ENCODE data around the gene GBF1.
A peak's percentile ranks its signal among the peaks of the same experiment; 100 is the strongest.

The GBF1 gene

DNA sequence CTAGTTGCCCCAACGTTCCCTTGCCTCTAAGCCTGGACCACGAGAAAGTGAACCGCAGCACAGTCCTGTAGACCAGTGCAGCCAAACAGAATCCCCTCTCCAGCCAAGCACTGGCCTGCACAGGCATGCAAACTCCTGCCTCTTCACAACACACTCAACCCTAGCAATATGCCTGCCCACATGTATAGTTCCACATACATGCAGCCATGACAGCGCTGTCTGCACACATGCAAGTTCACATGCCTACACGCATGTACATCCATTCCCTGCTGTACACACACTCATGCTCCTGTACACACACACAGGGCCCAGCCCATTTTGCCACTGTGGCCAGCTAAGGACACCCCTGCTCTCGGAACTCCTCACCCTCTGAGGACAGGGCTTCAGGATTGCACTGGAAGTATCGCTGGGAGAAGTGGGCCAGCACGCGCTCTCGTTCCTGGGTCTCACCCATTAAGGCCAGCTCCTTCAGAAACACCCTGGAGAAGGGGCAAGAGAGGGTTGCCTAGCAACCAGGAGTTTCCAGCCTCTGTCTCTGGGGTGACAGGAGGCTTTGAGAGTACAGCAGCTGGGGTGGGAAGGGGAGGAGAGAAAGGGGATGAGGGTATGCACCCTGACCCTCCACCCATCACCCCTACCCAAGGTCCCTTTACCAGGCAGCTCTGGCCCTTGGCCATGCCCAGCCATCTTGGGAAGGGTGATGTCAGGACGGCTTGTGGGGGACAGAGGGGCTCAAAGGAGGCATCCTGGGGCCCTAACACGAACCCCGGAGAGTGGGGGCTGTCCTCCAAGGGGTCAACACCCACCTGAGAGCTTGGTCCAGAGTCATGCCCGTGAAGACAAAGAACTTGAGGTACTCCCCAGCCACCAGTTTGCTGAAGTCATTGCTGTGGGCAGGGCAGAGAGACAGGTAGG lies 166.3 kb downstream of the GBF1 start:
- no peak for DNase-seq

DNA sequence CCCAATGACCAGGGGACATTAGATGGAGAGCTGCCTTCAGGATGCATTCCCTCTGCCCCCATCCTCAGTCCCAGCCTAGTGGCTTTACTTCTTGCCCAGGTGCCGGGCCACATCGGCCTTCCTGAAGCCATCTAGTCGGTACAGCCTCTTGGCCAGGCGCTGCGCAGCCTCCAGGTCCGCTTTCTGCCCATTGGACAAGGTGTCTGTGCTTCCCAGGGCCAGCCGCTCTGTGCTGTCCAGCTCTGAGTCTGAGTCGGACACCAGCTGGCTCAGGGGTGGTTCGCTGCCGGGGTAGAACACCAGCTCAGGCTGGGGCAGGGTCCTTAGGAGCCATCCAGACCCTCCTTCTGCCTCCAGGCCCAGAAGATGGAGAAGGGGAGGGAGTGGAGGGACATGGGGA lies 167.0 kb downstream of the GBF1 start:
- DNase-seq: no peak

DNA sequence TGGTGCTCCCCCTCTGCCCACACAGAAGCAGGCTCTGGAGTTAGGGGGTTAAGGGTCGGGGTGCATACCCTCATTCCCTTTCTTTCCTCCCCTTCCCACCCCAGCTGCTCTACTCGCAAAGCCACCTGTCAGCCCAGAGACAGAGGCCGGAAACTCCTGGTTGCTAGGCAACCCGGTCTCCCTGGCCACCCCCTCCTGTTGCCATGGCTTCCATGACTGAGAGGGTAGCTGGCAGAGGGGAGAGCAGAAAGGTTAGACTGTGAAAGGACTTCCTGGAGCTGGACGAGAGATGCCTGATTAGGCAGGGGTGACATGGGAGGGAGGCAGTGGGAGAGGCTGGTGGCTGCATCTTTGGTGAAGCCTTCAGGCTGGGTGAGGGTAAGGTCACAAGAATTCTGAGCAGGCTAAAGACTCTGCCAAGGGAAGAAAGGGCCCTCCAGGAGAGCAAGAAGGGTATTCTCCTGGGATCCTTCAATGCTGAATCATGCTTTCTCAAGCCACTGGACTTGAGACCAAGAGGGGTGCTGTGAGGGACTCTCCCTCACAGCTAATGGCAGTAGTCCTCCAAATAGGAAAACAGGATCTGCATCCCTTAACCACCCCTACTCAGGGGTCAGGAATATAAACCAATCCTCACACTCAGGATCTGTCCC lies 167.8 kb downstream of the GBF1 start:
- peak; percentile 85 for DNase-seq

DNA sequence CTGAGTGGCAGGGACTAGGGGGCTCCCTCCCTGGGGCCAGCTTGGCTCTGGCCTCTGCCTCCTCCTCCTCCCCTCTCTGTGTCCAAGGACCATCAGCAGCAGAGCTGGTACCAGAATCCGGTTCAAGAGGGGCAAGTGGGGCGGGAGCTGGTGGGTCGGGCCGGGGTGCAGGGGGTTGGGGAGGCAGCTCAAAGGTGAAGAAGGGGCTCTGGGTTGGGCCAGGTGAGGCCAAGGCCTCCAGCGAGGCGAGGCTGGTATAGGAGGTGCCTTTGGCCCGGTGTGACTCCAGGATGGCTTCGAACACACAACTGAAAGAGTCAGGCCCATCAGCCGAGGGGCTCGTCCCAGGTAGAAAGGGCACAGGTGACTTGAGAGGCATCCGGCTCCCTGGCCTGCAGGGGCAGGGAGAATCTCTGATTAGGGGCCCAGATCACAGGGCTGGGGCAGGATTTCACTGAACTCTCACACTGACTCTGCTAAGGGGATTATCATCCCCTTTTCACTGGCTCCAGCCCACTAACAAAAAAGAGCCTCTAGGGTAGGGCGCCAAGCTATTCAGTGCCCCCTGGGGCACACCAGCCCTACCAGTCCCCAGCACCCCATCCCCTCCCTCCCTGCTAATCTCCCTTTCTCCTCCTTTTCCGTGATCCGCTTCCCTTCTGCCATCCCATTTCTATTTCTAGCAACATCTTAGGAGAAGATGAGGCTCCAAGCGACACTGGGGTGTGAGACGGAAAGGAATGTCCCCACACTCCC lies 168.7 kb downstream of the GBF1 start:
- no peak for DNase-seq

DNA sequence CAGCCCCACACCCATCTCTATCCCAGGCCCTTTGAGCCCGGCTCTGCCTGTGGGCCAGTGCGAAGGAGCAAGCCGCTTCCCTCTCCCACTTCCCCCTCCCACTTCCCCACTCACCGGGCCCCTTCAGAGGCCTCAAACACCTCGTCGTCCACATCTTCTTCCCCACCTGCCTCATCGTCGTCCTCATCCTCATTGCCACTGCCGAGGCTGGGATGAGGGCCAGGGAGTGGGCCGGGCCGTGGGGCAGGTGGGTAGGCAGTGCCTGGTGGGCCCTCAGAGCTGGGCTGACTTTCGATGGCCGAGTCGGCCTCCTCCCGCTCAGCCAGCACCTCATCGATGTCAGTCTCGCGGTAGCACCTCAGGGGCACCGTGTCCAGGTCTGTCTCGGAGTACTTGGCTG lies 169.4 kb downstream of the GBF1 start:
- DNase-seq: no peak

DNA sequence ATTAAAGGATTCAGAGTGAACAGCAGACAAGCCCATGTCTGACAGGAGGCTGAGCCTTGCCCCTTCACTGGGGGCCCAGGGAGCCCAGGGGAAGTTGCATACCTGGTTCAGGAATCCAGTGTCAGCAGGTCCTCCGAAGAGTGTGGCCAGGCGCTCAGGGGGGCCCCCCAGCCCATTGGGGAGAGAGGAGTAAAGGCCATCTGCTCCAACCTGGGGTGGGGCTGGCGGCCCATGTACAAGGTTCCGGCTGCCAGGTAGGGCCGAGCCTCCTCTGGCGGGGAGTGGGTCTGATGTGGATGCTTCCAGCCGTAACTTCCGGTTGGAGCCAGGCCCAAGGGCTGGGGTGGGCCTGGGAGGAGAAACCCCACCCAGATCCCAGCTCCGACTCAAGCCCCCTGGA lies 171.0 kb downstream of the GBF1 start:
- no peak for DNase-seq

DNA sequence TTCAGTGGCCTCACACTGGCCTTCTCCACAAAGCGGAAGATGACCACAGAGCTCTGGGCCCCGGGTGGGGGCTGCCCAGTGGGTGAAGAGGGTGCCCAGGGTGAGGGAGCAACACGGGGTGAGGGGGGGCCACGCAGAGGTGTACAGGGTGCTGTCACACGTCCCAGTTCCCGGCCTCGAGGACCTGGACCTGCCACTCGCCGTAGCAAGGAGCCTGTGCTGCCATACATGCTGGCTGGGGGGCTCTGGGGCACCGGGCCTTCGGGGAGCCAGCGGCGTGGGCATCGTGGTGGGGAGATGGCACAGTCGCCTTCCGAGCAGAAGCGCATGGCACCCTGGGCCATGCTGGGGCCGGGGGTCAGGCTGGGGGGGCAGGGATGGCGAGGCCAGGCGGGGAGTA lies 171.4 kb downstream of the GBF1 start:
- no peak for DNase-seq

DNA sequence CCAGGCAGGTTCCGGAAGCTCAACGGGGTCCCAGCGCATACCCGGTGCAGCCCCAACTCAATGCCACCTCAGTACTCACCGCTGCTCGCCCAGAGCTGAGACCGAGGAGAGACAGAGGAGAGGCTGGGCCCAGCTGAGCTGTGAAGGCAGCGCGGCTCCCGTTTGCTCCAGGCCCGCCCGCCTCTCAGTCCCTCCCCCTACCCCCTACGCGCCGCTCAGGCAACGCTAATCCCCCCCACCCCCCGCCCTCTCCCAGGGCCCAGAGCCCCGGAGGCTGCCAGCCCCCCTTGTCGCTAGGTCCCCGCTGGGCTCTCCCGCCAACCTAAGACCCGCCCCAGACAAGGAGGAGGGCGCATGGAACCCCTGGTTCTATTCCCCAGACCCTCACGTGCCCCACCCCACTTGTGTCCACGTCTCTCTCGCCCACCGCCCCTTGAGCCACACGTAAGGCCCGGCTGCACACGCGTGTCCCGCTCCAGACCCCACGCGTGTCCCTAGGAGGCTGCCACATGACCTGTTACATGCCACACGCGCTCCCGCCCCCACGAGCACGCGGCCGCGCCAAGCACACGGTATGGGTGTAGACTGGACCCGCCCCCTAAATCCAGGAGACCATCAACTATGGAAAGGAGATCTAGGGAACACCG lies 173.4 kb downstream of the GBF1 start, which contains the start of gene PSD:
Gene PSD, minus strand, starts transcription at position 164 of the 647 bp plus-strand sequence. CDS start 1,747 bp downstream, outside the sequence.
- peak; percentile 86 for DNase-seq

DNA sequence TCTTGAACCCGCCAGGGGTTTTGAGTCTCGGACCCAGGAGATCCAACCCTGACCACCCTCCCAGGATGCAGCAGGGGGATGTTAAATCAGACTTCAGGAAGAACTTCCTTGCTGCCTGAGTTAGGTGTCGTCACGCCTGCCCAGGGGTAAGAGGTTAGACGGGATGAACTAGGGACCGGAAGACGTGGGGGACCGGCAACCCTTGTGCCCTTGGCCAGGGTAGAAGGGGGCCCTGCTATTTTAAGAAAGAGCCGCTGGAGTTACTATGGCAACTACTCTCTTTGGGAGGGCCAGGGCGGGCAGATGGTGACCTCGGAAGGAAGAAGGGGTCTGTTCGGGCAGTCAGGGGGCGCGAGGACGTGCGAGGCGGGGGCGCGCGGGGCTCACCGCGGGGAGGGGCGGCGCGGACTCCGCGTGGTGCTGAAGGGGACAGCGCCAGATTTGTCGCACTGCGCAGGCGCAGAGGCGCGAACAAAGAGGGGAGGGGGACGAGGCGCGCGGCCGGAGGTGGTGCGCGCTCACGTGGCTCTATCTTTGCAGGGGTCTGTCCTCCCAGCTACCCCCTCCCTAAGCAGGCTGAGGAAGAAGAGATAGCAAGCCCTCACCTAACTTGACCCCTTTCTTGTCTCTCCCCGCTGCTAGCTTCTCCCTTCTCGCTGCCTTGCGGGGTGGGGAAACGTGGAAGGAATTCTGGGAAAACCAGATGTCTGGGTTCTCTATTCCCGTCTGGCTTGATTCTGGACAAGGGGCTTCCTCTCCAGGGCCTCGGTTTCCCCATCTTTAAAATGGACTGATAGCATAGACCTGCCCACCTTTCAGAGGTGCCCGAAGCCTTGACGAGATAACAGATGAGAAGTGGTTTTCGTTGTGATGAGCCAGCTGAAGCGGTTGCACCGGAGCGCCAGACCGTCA lies 174.2 kb downstream of the GBF1 start:
- peak; percentile 86 for DNase-seq

DNA sequence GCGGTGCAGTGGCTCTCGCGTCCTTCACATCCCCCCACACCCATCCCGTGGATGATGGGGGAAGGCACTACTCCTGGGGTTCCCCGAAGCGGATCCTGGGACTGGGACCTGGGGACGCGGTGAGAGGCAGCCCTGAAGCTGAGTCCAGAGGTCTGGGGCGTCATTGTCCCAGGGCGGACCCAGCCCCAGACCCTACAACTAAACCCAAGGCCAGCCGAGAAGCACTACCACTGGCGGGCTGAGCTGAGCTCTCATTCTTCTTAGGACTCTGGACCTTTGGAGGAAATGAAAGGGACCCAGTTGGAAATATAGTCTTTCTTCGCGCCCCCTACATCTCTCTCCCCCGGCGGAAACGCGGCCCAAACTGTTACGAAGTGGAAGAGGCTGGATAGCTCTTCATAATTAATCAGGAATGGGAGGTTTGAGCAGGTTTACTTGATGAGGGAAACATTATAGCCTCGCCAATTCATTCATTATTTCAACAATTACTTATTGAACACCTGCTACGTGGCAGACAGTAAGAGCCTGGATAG lies 174.9 kb downstream of the GBF1 start:
- DNase-seq: no peak

DNA sequence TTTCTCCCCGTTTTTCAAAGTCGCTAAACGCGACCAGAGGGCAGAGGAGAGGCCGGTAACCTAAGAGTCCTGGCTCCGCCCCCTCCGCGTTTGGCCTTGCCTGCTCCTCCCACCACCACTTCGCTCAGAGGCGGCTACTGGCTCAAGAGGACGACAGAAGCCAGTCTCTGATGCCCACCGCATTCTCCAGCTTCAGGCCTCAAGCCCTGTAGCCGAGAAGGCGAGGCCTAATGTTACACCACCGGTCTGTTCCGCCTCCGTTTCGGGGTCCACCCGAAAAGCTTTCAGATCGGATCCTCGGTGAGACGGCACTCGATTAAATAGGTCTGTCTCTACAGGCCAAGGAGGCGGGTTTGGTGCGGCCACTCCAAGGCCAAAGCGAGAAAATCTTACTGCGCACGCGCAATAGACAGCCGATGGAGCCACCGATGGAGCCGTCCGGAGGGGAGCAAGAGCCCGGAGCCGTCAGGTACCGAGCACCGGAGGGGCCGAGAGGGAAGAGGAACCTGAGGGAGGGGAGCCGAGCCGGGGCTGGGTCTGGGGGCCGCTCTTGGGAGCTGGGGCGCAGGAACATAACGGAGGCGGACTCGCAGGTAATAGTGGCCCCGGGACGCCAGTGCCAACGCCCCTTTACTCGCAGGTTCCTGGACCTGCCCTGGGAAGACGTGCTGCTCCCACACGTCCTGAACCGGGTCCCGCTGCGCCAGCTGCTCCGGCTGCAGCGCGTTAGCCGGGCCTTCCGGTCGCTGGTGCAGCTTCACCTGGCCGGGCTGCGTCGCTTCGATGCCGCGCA lies 175.6 kb downstream of the GBF1 start, which contains the start of gene FBXL15:
Gene FBXL15, plus strand, starts transcription at position 123 of the 793 bp plus-strand sequence. Its CDS starts 294 bp downstream, at position 417.
- peak; percentile 99 for DNase-seq

DNA sequence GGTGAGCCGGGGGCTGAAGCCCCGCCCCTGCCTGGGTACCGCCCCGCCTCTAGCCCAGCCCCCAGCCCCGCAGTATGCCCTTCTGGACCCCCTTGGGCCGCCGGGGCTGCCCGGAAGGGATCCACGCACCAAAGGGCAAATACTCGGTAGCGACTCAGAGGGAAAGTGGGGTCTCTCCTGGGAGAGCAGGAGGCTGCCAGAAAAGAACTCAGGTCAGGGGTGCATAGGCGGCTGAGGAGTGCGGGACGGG lies 176.1 kb downstream of the GBF1 start:
- DNase-seq: no peak

DNA sequence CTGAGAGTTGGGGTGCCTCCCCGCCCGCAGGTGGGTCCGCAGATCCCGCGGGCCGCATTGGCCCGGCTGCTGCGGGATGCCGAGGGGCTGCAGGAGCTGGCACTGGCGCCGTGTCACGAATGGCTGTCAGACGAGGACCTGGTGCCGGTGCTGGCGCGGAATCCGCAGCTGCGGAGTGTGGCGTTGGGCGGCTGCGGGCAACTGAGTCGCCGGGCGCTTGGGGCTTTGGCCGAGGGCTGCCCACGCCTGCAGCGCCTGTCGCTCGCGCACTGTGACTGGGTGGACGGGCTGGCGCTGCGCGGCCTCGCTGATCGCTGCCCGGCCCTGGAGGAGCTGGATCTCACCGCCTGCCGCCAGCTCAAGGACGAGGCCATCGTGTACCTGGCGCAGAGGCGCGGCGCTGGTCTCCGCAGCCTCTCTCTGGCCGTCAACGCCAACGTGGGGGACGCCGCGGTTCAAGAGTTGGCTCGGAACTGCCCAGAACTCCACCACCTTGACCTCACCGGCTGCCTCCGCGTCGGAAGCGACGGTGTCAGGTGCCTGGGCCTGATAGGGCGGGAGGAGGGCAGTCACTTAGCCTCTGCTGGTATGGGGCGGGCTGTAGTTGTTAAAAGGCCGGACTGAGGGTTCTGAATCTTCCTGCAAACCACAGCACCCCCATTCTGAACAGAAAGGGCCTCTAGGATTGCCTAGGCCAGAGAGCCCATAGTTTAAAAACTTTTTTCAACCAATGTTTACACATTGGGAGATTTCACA lies 176.6 kb downstream of the GBF1 start:
- no peak for DNase-seq

DNA sequence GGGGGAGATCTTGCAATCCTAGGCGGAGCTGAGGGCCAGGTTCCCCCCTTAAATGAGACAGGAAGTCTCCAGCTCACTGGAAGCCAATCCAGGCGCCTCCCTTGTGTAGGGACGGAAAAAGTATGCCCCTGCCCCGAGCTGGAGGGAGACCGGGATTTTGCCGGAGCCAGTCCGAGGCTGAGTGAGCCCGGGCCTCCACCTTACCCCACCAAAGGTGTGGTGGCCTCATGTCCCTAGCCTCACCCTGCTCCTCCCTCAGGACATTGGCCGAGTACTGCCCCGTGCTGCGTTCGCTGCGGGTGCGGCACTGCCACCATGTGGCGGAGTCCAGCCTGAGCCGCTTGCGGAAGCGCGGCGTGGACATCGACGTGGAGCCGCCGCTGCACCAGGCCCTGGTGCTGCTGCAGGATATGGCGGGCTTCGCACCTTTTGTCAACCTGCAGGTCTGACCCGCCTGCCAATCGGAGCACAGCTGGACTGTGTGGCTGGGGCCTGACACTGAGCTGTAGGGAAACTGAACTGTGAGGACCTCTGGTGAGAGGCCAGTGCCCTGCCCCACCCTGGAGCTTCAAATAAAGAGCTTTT lies 177.3 kb downstream of the GBF1 start:
- DNase-seq: peak; percentile 44

DNA sequence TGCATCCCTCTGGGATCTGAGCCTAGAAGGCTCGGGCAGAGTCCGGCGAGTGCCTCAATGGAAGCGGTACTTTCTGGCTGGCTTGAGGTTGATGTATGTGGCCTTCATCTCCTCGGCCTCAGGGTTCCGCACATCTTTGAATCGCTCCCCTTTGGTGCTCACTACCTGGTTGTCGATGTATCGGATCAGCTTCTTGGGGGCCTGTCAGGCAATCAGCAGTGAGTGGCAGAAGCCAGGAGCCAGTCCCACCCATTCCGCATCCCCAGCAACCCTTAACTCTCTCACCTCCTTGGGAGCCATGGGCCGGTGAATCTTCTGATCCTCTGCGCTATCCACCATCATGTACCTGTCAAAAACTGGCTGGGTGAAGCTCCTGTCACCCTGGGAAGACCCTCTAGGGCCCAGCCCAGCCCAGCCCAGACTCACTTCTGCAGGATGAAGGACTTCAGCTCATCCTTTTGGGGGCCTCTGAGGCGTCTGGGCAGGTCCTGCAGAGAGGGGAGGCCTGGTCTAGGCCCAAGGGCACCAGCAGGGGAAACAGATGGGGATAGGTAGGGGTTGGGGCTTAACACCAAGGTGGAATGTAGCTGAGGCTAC lies 178.1 kb downstream of the GBF1 start:
- no peak for DNase-seq

DNA sequence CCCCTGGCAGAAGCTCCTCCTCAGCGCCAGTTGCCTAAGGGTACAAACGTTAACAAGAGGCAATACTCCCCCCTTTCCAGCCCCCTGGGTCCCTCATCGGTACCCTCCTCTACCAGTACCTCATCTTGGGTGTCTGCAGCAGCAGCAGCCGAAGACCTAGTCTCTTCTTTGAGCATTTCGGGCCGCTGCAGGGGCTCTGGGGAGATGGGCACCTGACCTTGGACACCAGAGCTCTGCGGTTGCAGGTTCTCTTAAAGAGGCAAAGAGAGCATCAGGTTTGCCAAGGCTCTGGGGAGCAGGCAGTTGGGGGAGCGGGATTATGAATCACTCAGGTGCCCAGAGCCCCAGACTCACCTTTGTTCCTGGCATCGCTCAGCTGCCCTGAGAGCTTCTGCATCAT lies 178.8 kb downstream of the GBF1 start:
- DNase-seq: no peak

DNA sequence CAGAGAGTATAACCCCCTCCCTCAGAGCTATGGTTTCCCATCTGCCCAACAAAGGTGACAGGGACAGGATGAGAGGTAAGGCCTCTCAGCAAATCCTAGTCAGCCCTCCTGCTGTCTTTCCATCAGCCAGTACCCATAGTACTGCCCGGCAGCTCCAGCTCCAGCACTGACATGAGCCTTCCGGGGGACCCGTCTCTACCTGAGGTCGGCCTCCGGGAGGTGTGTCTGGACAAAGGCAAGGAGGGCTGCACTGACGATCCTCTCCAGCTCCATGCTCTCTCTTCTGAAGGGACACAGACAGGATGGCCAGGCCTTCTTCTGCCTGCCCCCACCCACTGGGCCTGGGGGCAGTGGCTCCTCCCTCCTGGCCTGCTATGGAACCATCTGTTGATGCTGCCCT lies 179.6 kb downstream of the GBF1 start:
- no peak for DNase-seq

DNA sequence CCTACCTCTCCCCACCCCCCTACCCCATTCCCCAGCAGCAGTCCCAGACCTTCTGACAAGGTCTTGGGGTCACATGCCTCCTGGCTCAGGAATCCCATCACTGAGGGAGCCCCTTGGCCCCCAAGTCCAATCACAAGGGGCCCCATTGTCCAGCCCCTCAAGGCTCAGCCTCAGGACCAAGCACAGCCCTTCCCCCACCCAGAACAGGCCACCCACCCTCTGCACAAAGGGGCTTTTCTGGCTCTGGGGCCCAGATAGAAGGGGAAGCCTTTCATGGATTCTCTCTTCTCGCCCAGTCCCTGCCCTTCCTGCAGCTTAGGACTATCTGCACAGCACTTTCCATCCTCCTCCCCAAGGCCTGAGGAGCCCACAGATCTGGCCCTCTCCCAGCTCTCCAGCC lies 180.1 kb downstream of the GBF1 start:
- DNase-seq: no peak

DNA sequence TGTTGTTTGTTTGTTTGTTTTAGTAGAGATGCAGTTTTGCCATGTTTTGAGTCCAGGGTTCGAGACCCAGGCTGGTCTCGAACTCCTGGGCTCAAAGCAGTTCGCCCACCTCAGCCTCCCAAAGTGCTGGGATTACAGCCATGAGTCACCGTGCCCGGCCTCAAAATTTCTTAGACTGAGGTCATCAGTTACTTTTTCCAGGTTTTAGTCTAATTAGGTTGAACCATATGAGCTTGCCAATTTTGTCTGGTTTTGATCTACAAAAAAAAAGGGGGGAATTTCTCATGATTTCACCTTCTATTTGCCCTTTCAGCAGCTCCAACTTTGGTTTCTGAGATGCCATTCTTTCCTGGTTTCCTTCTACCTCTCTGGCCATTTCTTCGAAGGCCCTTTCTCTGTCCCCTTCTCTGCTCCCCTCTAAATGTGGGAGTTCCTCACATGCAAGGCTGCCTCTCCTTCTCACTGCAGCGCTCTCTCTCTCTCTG lies 181.5 kb downstream of the GBF1 start:
- no peak for DNase-seq
